Measurements from ENCODE around the gene FIGLA. TPM values are rescaled to one million over a fixed set of nuclear protein-coding genes. Genes with fewer than 3 reads are reported as not detected.

FIGLA gene
- total RNA-seq, 4 donors from 2014 or later = not detected

DNA sequence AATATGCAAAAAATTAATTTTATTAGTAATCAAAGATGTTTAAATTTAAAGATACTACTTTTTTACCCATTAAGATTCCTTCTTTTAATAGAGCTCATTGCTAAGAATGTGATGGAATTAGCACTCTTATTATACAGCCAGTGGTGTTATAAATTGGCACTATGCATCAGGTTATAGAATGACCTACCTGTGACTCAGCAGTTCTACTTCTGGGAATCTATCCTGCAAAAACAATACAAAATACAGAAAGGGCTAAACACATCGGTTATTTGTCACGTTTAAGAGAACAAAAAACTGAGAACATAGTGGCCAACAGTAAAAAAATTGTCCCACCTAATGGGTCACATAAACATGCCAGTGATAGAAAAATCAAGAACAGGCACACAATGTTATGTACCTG lies 13.0 kb downstream of the FIGLA start:
- WGBS, 2 donors = 48 to 55% methylated on average over 2 of the region's 2 CpGs
- intact Hi-C loops (cut with DNase I; ENCODE audit: low total_unique reads) = no loop called here
- no peak overlapping the region for H3K4me3 ChIP-seq (ENCODE audit: low read depth, poor library complexity, severe bottlenecking)
- TF ChIP-seq POLR2A (IDR thresholded peaks at IDR 0.05) (no peak), CTCF (IDR thresholded peaks at IDR 0.05) (no peak)
- no peak for DNase-seq (ENCODE audit: low spot score in 2 of 2)

- no peak for DNase-seq (ENCODE audit: low spot score in 2 of 2)
- no peak for TF ChIP-seq POLR2A (IDR thresholded peaks at IDR 0.05)
- H3K4me3 ChIP-seq (ENCODE audit: low read depth, poor library complexity, severe bottlenecking) = no peak overlapping the region
- whole genome bisulfite sequencing, 2 donors = 91 to 96% methylated on average over 3 of the region's 3 CpGs
- intact Hi-C loops (cut with DNase I; ENCODE audit: low total_unique reads) = no loop called here
These were observed 14.2 kb downstream of the FIGLA start for GRCh38 chr2:70776266-70776665.

GRCh38 chr2:70775141-70775540 lies 15.3 kb downstream of the FIGLA start:
- H3K4me3 ChIP-seq (ENCODE audit: low read depth, poor library complexity, severe bottlenecking) = no peak overlapping the region
- WGBS, 2 donors = 21 to 34% methylated on average over 2 of the region's 2 CpGs
- no peak for TF ChIP-seq POLR2A (IDR thresholded peaks at IDR 0.05)
- TF ChIP-seq CTCF (IDR thresholded peaks at IDR 0.05) = no peak
- DNase-seq (ENCODE audit: low spot score in 2 of 2) = no peak
- intact Hi-C loops (cut with DNase I; ENCODE audit: low total_unique reads) = no loop called here

DNA sequence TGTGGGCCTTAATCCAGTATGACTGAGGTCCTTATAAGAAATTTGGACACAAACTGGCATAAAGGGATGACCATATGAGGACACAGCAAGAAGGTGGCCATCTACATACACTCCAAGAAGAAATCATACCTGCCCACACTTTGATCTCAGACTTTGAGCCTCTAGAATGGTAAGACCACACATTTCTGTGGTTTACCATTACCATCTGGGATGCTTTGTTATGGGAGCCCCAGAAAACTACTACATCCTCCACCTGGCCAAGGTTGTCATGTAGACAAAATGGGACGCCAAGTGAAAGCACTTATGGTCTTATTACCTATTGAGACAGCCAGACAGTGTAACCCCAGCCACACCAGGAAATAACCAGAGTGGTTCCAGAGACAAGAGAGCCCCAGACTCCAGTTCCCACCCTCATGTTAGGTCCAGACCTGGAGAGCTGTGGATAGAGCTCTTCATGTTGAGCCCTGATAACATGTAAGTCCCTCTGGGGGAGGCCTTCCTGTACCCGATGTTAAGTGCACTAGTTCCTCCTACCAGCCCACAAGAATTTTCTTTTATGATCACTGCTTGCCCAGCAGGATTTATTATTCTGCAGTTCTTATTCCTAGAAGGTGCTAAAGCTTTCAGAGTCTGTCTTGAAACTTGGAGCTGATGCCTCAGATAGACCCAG lies 17.8 kb downstream of the FIGLA start:
- DNase-seq (ENCODE audit: low spot score in 2 of 2) = no peak
- WGBS, 2 donors = 81 to 88% methylated on average over 2 of the region's 2 CpGs
- intact Hi-C loops (cut with DNase I; ENCODE audit: low total_unique reads) = no loop called here
- no peak for TF ChIP-seq POLR2A (IDR thresholded peaks at IDR 0.05)
- TF ChIP-seq CTCF (IDR thresholded peaks at IDR 0.05) = no peak
- no peak overlapping the region for H3K4me3 ChIP-seq (ENCODE audit: low read depth, poor library complexity, severe bottlenecking)

GRCh38 chr2:70771446-70771845 lies 19.0 kb downstream of the FIGLA start:
- H3K4me3 ChIP-seq (ENCODE audit: low read depth, poor library complexity, severe bottlenecking) = no peak overlapping the region
- no peak for TF ChIP-seq POLR2A (IDR thresholded peaks at IDR 0.05)
- no peak for TF ChIP-seq CTCF (IDR thresholded peaks at IDR 0.05)
- DNase-seq (ENCODE audit: low spot score in 2 of 2) = no peak
- WGBS, 2 donors = 75 to 95% methylated on average over 2 of the region's 2 CpGs
- intact Hi-C loops (cut with DNase I; ENCODE audit: low total_unique reads) = no loop called here

DNA sequence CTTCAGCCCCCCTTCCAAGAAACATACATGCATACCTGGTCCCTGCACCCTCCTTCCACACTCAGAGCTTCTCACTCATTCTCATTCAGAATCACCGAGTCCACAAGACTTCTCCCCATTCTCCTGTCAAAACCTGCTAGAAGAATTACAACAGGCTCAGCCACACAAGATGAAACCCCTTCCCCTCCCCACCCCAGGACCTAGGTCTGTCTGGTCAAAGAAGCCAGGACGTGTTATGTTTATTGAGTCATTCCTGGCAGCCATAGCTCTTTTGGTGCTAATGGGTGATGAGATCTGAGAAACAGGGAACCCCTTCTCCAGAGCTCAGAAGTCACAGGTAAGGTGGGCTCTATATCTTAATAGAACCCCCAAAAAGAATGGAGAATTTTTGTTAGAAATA lies 21.0 kb downstream of the FIGLA start:
- H3K4me3 ChIP-seq (ENCODE audit: low read depth, poor library complexity, severe bottlenecking) = no peak overlapping the region
- WGBS, 2 donors = 58 to 64% methylated on average over 2 of the region's 2 CpGs
- TF ChIP-seq CTCF (IDR thresholded peaks at IDR 0.05) (no peak), POLR2A (IDR thresholded peaks at IDR 0.05) (no peak)
- no peak for DNase-seq (ENCODE audit: low spot score in 2 of 2)
- intact Hi-C loops (cut with DNase I; ENCODE audit: low total_unique reads) = no loop called here

Measured in lower leg skin (tissue), 4 donors.